Vagina (tissue), 2 donors: ENCODE results near the gene MCOLN2.

Source experiments
- POLR2A ChIP-seq, 2 donors: fragments of 450-650 bp; IDR thresholded peaks; one replicate each; pipeline ENCODE4 v1.6.1; 2017; ENCODE audit warnings: antibody characterized with exemption in 2 of 2, mild to moderate bottlenecking in 2 of 2, moderate library complexity in 2 of 2
- POLR2AphosphoS5 ChIP-seq, 2 donors: sonication (generic); formaldehyde crosslinking; IDR thresholded peaks; one replicate each; pipeline ENCODE4 v1.9.0; 2017; ENCODE audit warnings: antibody characterized with exemption in 2 of 2, mild to moderate bottlenecking in 2 of 2, low read depth in 1 of 2; ENCODE audit not compliant: insufficient read depth in 1 of 2
- TF ChIP-seq, protein P1 (sequence below), 3 experiments: fragments of 450-650 bp in 2 of 3; fragments of 200-600 bp in 1 of 3; sonication (generic) in 1 of 3; IDR thresholded peaks; one replicate each; pipeline ENCODE4 v1.5.1; 2017 to 2019; ENCODE audit warnings: antibody characterized with exemption in 3 of 3, mild to moderate bottlenecking in 2 of 3, moderate library complexity in 2 of 3

DNA sequence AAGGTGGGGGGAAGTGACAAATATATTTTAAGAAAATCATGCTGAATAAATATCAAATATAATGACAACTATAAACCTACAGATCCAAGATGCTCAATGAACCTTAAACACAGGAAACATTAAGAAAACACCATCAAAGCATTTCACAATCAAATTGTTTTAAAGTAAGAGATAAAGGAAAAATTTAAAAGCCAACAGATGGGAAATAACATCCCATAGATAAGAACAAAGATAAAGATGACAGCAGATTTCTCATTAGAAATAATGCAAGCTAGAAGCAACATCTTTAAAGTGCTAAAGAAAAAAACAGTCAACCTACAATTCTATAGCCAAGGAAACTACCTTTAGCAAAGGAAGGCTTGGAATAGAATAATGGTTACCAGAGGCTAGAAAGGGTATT is 33.6 kb upstream of the MCOLN2 start:
- TF ChIP-seq, protein P1, sequence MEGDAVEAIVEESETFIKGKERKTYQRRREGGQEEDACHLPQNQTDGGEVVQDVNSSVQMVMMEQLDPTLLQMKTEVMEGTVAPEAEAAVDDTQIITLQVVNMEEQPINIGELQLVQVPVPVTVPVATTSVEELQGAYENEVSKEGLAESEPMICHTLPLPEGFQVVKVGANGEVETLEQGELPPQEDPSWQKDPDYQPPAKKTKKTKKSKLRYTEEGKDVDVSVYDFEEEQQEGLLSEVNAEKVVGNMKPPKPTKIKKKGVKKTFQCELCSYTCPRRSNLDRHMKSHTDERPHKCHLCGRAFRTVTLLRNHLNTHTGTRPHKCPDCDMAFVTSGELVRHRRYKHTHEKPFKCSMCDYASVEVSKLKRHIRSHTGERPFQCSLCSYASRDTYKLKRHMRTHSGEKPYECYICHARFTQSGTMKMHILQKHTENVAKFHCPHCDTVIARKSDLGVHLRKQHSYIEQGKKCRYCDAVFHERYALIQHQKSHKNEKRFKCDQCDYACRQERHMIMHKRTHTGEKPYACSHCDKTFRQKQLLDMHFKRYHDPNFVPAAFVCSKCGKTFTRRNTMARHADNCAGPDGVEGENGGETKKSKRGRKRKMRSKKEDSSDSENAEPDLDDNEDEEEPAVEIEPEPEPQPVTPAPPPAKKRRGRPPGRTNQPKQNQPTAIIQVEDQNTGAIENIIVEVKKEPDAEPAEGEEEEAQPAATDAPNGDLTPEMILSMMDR (IDR thresholded peaks at IDR 0.05) = no peak
- no peak for TF ChIP-seq POLR2A (IDR thresholded peaks at IDR 0.05)
- no peak for TF ChIP-seq POLR2AphosphoS5 (IDR thresholded peaks at IDR 0.05; ENCODE audit: insufficient read depth in 1 of 2, low read depth in 1 of 2)
